Loucy (cell line): Measurements from ENCODE around the gene THADA.

Source experiments
- CTCF ChIP-seq: fragments of 200-600 bp; sonication (generic); conservative IDR thresholded peaks from 2 replicates; pipeline ENCODE4 v1.5.1; 2014; ENCODE audit warnings: mild to moderate bottlenecking, antibody characterized with exemption, low read length
- EZH2phosphoT487 ChIP-seq: fragments of 200-600 bp; IDR thresholded peaks from 2 replicates; pipeline ENCODE4 v1.6.1; 2018; ENCODE audit warnings: antibody characterized with exemption, mild to moderate bottlenecking, moderate library complexity, borderline replicate concordance

- TF ChIP-seq CTCF (no peak), EZH2phosphoT487 (no peak)
Measured at GRCh38 chr2:43377327-43377726, 218.5 kb downstream of the THADA start.
